Measurements from ENCODE around the gene FBLN1. TPM values are rescaled to one million over a fixed set of nuclear protein-coding genes. Genes with fewer than 3 reads are reported as not detected.

Gene FBLN1
- total and polyA plus RNA-seq, 2 donors (not counting 3 experiments of a cell fraction or from before 2014, with no cell fraction given), result 1.2 to 4.0 TPM

GRCh38 chr22:45640291-45640940 is 137.7 kb downstream of the FBLN1 start:
- Histone ChIP-seq H3K27ac (ENCODE audit: insufficient read depth, low read depth, low read length) (no peak overlapping the region), H2AFZ (ENCODE audit: low read depth, low read length) (no peak overlapping the region), H4K20me1 (replicated peaks; ENCODE audit: control insufficient read depth, extremely low read depth, insufficient read depth, low read length) (no peaks in the 10 kb centered on the region), H3K9me3 (replicated peaks; ENCODE audit: control insufficient read depth, insufficient read depth, low read length) (no peaks in the 10 kb centered on the region), H3K9me1 (replicated peaks; ENCODE audit: control insufficient read depth, extremely low read depth, insufficient read depth, low read length) (no peaks in the 10 kb centered on the region), H3K79me2 (ENCODE audit: control insufficient read depth, insufficient read depth, low read length) (no peaks in the 10 kb centered on the region), H3K9ac (replicated peaks; ENCODE audit: extremely low read depth, insufficient read depth, low read length) (no peak overlapping the region), H3K36me3 (ENCODE audit: control insufficient read depth in 2 of 2, extremely low read depth in 1 of 2, insufficient read depth in 2 of 2, low read length in 2 of 2) (no peaks in the 10 kb centered on the region), H3K4me2 (ENCODE audit: insufficient read depth, low read length) (no peak overlapping the region), H3K4me3 (replicated peaks in 1 of 3; ENCODE audit: insufficient read depth in 1 of 3, low read depth in 1 of 3, low read length in 3 of 3) (no peak overlapping the region), H3K4me1 (ENCODE audit: control insufficient read depth, extremely low read depth, insufficient read depth, low read length) (peaks cover 13% of the 10 kb centered on the region), H3K27me3 (ENCODE audit: control insufficient read depth in 2 of 2, insufficient read depth in 2 of 2, low read length in 2 of 2) (peaks cover 7 to 24% of the 10 kb centered on the region in 2 experiments)
- TF ChIP-seq GATA2 (IDR thresholded peaks at IDR 0.05; ENCODE audit: insufficient read depth, insufficient read length, low read depth, low read length) (no peak), MAX (IDR thresholded peaks at IDR 0.05; ENCODE audit: insufficient read depth, insufficient read length) (no peak), POLR2A (IDR thresholded peaks at IDR 0.05; ENCODE audit: low read depth, low read length) (no peak), CTCF (IDR thresholded peaks at IDR 0.05; ENCODE audit: extremely low read depth in 1 of 2, insufficient read depth in 1 of 2, low read depth in 1 of 2, low read length in 2 of 2) (no peak), POLR2AphosphoS5 (IDR thresholded peaks at IDR 0.05; ENCODE audit: insufficient read depth, low read depth, low read length) (no peak), EZH2 (IDR thresholded peaks at IDR 0.05; ENCODE audit: borderline replicate concordance, low read depth, low read length, severe bottlenecking) (no peak), JUN (IDR thresholded peaks at IDR 0.05; ENCODE audit: borderline replicate concordance, insufficient read depth, insufficient read length, low read depth) (no peak), FOS (IDR thresholded peaks at IDR 0.05; ENCODE audit: borderline replicate concordance, insufficient read depth, low read length) (no peak), MYC (IDR thresholded peaks at IDR 0.05; ENCODE audit: low read depth, low read length) (no peak)
- ChIA-PET CTCF (no interaction called here), POLR2A (no interaction called here)
- intact Hi-C loops (cut with micrococcal nuclease), result no loop called here
- no peak for FAIRE-seq
- no TSS peak for BruUV-seq (replicated peaks)
- dilution Hi-C loops (cut with MboI; ENCODE audit: extremely low pct_ligation_motif_present, low sequenced_read_pairs), result no loop called here
- no peak for DNase-seq (ENCODE audit: low read depth, low spot score)

All from endothelial cell of umbilical vein (primary cell).